GM18861 (cell line): ENCODE data around the gene UBE2L5.

Experiments
- ATAC-seq: cut with Tn5 transposase; IDR thresholded peaks from one replicate; pipeline ENCODE4 v1.9.1; 2021; ENCODE audit not compliant: unreplicated experiment

The UBE2L5 gene

GRCh38 chr13:30404207-30404606 is 18.1 kb upstream of the UBE2L5 start:
- no peak for ATAC-seq

GRCh38 chr13:30406779-30407416 is 15.4 kb upstream of the UBE2L5 start:
- ATAC-seq = no peak

- ATAC-seq = peak; percentile 77
Observed at GRCh38 chr13:30408319-30409101, 13.8 kb upstream of the UBE2L5 start.

GRCh38 chr13:30409886-30410704 is 12.2 kb upstream of the UBE2L5 start:
- ATAC-seq = no peak

- no peak for ATAC-seq
Observed at GRCh38 chr13:30410705-30411125, 11.6 kb upstream of the UBE2L5 start.

- no peak for ATAC-seq
Observed at GRCh38 chr13:30412346-30412745, 9.9 kb upstream of the UBE2L5 start.

GRCh38 chr13:30413842-30414241 is 8.5 kb upstream of the UBE2L5 start:
- ATAC-seq = no peak

GRCh38 chr13:30415430-30416030 is 6.8 kb upstream of the UBE2L5 start:
- ATAC-seq = peak; percentile 74

GRCh38 chr13:30416471-30416870 is 5.8 kb upstream of the UBE2L5 start:
- ATAC-seq = no peak

- ATAC-seq = no peak
Observed at GRCh38 chr13:30418075-30418716, 4.1 kb upstream of the UBE2L5 start.

- no peak for ATAC-seq
Observed at GRCh38 chr13:30418717-30419459, 3.4 kb upstream of the UBE2L5 start.

- ATAC-seq = no peak
Observed at GRCh38 chr13:30421093-30422053, 920 bp upstream of the UBE2L5 start.

- no peak for ATAC-seq
Observed at GRCh38 chr13:30423891-30424290, 1.6 kb downstream of the UBE2L5 start.

- no peak for ATAC-seq
Observed at GRCh38 chr13:30429235-30429634, 6.9 kb downstream of the UBE2L5 start.

GRCh38 chr13:30429721-30430694 is 7.7 kb downstream of the UBE2L5 start:
- peak; percentile 56 for ATAC-seq

- ATAC-seq = peak; percentile 25
Observed at GRCh38 chr13:30431269-30431940, 9.1 kb downstream of the UBE2L5 start.

GRCh38 chr13:30435911-30436451 is 13.7 kb downstream of the UBE2L5 start:
- no peak for ATAC-seq
